ENCODE measurements around the gene LTC4S. TPM values are rescaled to one million over a fixed set of nuclear protein-coding genes. Genes with fewer than 3 reads are reported as not detected.
"Not testable (repeated sequence)": the region's sequence is repeated elsewhere in the genome, so short reads cannot be mapped to it uniquely, and the experiment has no call there.

The LTC4S gene
- total RNA-seq (10 to 100 TPM in 1 of 2 donors, 1 to 10 TPM in 1; 3.7 to 10.3 TPM), polyA plus RNA-seq (ENCODE audit: insufficient read depth, low read depth, low replicate concordance) (4.8 TPM)
- long read RNA-seq, donor 1, partial matches to known transcripts = 0 of 2 reads
- long read RNA-seq, donor 1, other reads (novel, unspliced or antisense) = 0 of 2 reads
- long read RNA-seq, donor 2, partial matches to known transcripts = 0 of 1 reads
- long read RNA-seq, donor 2, other reads (novel, unspliced or antisense) = 0 of 1 reads

- Histone ChIP-seq H3K27me3 (no peaks in the 10 kb centered on the region), H3K4me3 (peak within 1 kb of the TSS in 1 of 2 donors; percentile 68), H3K9me3 (no peaks in the 10 kb centered on the region), H3K27ac (peak within 1 kb of the TSS; percentile 54 to 63), H3K36me3 (ENCODE audit: low read depth, missing control alignments) (no peaks in the 10 kb centered on the region), H3K4me1 (peaks cover 35% of the 10 kb centered on the region)
- TF ChIP-seq CTCF (IDR thresholded peaks at IDR 0.05) (no peak), POLR2A (IDR thresholded peaks at IDR 0.05) (no peak)
- DNase-seq = peak; percentile 85
- 42 to 48% methylated on average over 6 to 19 of the region's 19 CpGs for WGBS, 2 donors
- intact Hi-C loops (cut with DNase I; ENCODE audit: low total_unique reads) = no loop called here
These were observed at the start of gene LTC4S for GRCh38 chr5:179793468-179794139. LTC4S (plus strand) TSS chr5:179793986; CDS start chr5:179794081, 95 bp downstream.

- intact Hi-C loops (cut with DNase I; ENCODE audit: low total_unique reads); H3K9me3 ChIP-seq; H3K36me3 ChIP-seq (ENCODE audit: low read depth, missing control alignments); H3K27me3 ChIP-seq; DNase-seq; H3K27ac ChIP-seq; H3K4me1 ChIP-seq; H3K4me3 ChIP-seq: not testable (repeated sequence)
- WGBS, 2 donors = 83 to 84% methylated on average over 7 of the region's 7 CpGs
These were observed 49.7 kb upstream of the LTC4S start for GRCh38 chr5:179744106-179744505.

- Histone ChIP-seq H3K9me3 (no peaks in the 10 kb centered on the region), H3K4me1 (no peaks in the 10 kb centered on the region), H3K27me3 (no peaks in the 10 kb centered on the region), H3K27ac (no peak overlapping the region), H3K4me3 (no peak overlapping the region), H3K36me3 (ENCODE audit: low read depth, missing control alignments) (no peaks in the 10 kb centered on the region)
- DNase-seq = no peak
- no peak for TF ChIP-seq POLR2A (IDR thresholded peaks at IDR 0.05)
- no peak for TF ChIP-seq CTCF (IDR thresholded peaks at IDR 0.05)
- intact Hi-C loops (cut with DNase I; ENCODE audit: low total_unique reads) = no loop called here
- WGBS, 2 donors = 85 to 91% methylated on average over 2 of the region's 2 CpGs
These were observed 46.9 kb upstream of the LTC4S start for GRCh38 chr5:179746872-179747271.

GRCh38 chr5:179747811-179748210, 46.0 kb upstream of the LTC4S start:
- Histone ChIP-seq H3K9me3 (no peaks in the 10 kb centered on the region), H3K36me3 (ENCODE audit: low read depth, missing control alignments) (no peaks in the 10 kb centered on the region), H3K4me1 (no peaks in the 10 kb centered on the region), H3K27ac (no peak overlapping the region), H3K27me3 (no peaks in the 10 kb centered on the region), H3K4me3 (no peak overlapping the region)
- DNase-seq = no peak
- TF ChIP-seq POLR2A (IDR thresholded peaks at IDR 0.05) (no peak), CTCF (IDR thresholded peaks at IDR 0.05) (no peak)
- WGBS, 2 donors = 85 to 90% methylated on average over 3 of the region's 3 CpGs
- intact Hi-C loops (cut with DNase I; ENCODE audit: low total_unique reads) = no loop called here

- 65 to 84% methylated on average over 7 to 8 of the region's 8 CpGs for WGBS, 2 donors
- no peak for DNase-seq
- intact Hi-C loops (cut with DNase I; ENCODE audit: low total_unique reads) = no loop called here
- no peak overlapping the region for H3K4me3 ChIP-seq
- H3K4me1 ChIP-seq = peaks cover 8% of the 10 kb centered on the region
- no peak overlapping the region for H3K27ac ChIP-seq
- H3K9me3 ChIP-seq = no peaks in the 10 kb centered on the region
- no peaks in the 10 kb centered on the region for H3K36me3 ChIP-seq (ENCODE audit: low read depth, missing control alignments)
- TF ChIP-seq CTCF (IDR thresholded peaks at IDR 0.05) (no peak), POLR2A (IDR thresholded peaks at IDR 0.05) (no peak)
- H3K27me3 ChIP-seq = no peaks in the 10 kb centered on the region
These were observed 43.8 kb upstream of the LTC4S start for GRCh38 chr5:179749857-179750508.
